Stimulated activated naive B cell treated with anti-CD40 and anti-IgM and Interleukin-4, amounts not matched to agents 10 μg/mL and 1 μg/mL and 100 μg/mL, for 72 hours (primary cell): Measurements from ENCODE around the gene GALNT18.

Source experiments
- ATAC-seq, 2 donors: fragments of 150-1000 bp; cut with Tn5 transposase; replicated peaks; 2 replicates each; pipeline ENCODE4 v1.10.0; 2021; ENCODE audit warnings: moderate library complexity in 1 of 2
- DNase-seq: peaks from one replicate; pipeline ENCODE4 v3.0.0; 2021
- H3K27ac Mint-ChIP-seq: one replicate; pipeline ENCODE4 v1.8.0; 2022; ENCODE audit warnings: mild to moderate bottlenecking, mixed read lengths
- H3K27me3 Mint-ChIP-seq, 2 donors: one replicate each; pipeline ENCODE4 v1.8.0; 2022; ENCODE audit warnings: mixed read lengths in 2 of 2
- H3K36me3 Mint-ChIP-seq, 2 donors: one replicate each; pipeline ENCODE4 v1.8.0; 2022; ENCODE audit warnings: mixed read lengths in 2 of 2, mild to moderate bottlenecking in 1 of 2
- H3K4me1 Mint-ChIP-seq, 2 donors: one replicate each; pipeline ENCODE4 v1.8.0; 2022; ENCODE audit warnings: mixed read lengths in 2 of 2, mild to moderate bottlenecking in 1 of 2
- H3K4me3 Mint-ChIP-seq, 2 donors: one replicate each; pipeline ENCODE4 v1.8.0; 2022; ENCODE audit warnings: mild to moderate bottlenecking in 2 of 2, mixed read lengths in 2 of 2, moderate library complexity in 1 of 2
- H3K9me3 Mint-ChIP-seq, 2 donors: one replicate each; pipeline ENCODE4 v1.8.0; 2022; ENCODE audit warnings: mixed read lengths in 2 of 2, mild to moderate bottlenecking in 1 of 2

The GALNT18 gene

DNA sequence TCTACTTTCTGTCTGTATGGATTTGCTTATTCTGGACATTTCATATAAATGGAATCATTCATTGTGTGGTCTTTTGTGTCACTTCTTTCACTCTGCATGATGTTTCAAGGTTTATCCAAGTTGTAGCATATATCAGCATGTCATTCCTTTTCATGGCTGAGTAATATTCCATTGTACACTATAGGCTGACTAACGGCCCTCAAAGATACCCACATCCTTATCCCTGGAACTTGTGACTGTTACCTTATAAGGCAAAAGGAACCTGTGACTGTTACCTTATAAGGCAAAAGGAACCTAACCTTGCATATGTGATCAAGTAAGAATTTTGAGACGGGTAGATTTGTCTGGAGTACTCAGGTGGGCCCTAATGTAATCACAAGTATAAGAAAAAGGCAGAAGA is 380.5 kb downstream of the GALNT18 start:
- peaks cover 0 to 8% of the 10 kb centered on the region in 2 donors for H3K27me3 Mint-ChIP-seq
- no peak overlapping the region for H3K4me3 Mint-ChIP-seq
- peaks cover 5 to 6% of the 10 kb centered on the region in 2 donors for H3K9me3 Mint-ChIP-seq
- no peak for ATAC-seq
- DNase-seq, result no peak
- H3K36me3 Mint-ChIP-seq, result peaks cover 0 to 1% of the 10 kb centered on the region in 2 donors
- peaks cover 4 to 17% of the 10 kb centered on the region in 2 donors for H3K4me1 Mint-ChIP-seq
- no peak overlapping the region for H3K27ac Mint-ChIP-seq

GRCh38 chr11:11239959-11240358 is 381.8 kb downstream of the GALNT18 start:
- Mint-ChIP-seq H3K4me1 (peaks cover 3 to 16% of the 10 kb centered on the region in 2 donors), H3K36me3 (no peaks in the 10 kb centered on the region), H3K9me3 (peaks cover 4% of the 10 kb centered on the region in 2 donors), H3K4me3 (no peak overlapping the region), H3K27ac (no peak overlapping the region), H3K27me3 (peaks cover 0 to 8% of the 10 kb centered on the region in 2 donors)
- DNase-seq, result no peak
- no peak for ATAC-seq

- no peak for DNase-seq
- ATAC-seq, result no peak
- H3K27me3 Mint-ChIP-seq, result peaks cover 9 to 12% of the 10 kb centered on the region in 2 donors
- H3K36me3 Mint-ChIP-seq, result no peaks in the 10 kb centered on the region
- H3K4me3 Mint-ChIP-seq, result no peak overlapping the region
- no peaks in the 10 kb centered on the region for H3K4me1 Mint-ChIP-seq
- peaks cover 4% of the 10 kb centered on the region in 2 donors for H3K9me3 Mint-ChIP-seq
- no peak overlapping the region for H3K27ac Mint-ChIP-seq
These were observed 384.6 kb downstream of the GALNT18 start for GRCh38 chr11:11237070-11237832.

DNA sequence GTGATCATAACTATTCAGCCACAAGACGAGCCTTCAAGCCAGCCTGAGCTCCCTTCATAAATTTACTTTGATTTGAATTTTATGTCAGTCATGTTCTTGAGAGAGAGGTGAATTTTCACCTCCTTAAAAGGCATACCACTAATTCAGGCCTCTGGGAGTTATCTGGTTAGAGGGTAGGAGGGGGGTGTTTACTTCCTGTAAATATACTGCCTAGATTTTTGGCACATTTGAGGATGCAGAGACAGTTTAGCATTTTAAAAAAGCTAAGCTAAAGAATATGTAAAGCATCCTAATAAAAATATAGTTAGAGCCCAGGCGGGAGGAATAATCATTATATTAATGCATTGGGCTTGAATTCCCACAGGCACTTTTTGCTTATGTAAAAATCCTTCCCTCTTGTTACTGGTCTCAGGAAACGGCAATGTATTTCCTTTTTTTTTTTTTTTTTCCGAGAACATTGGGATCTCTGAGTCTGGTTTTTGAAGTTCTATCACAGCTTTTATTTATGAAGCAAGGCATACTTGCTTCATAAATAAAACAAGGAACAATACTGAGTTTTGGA is 385.2 kb downstream of the GALNT18 start:
- peaks cover 4% of the 10 kb centered on the region in 2 donors for H3K9me3 Mint-ChIP-seq
- no peak overlapping the region for H3K27ac Mint-ChIP-seq
- H3K36me3 Mint-ChIP-seq, result no peaks in the 10 kb centered on the region
- peaks cover 9% of the 10 kb centered on the region in 2 donors for H3K27me3 Mint-ChIP-seq
- H3K4me3 Mint-ChIP-seq, result no peak overlapping the region
- no peaks in the 10 kb centered on the region for H3K4me1 Mint-ChIP-seq
- DNase-seq, result no peak
- ATAC-seq, result no peak

- no peak overlapping the region for H3K4me3 Mint-ChIP-seq
- ATAC-seq (no peak), DNase-seq (no peak)
- no peaks in the 10 kb centered on the region for H3K9me3 Mint-ChIP-seq
- H3K4me1 Mint-ChIP-seq, result no peaks in the 10 kb centered on the region
- no peaks in the 10 kb centered on the region for H3K36me3 Mint-ChIP-seq
- peaks cover 19 to 31% of the 10 kb centered on the region in 2 donors for H3K27me3 Mint-ChIP-seq
- H3K27ac Mint-ChIP-seq, result no peak overlapping the region
These were observed 390.0 kb downstream of the GALNT18 start for GRCh38 chr11:11231763-11232162.

DNA sequence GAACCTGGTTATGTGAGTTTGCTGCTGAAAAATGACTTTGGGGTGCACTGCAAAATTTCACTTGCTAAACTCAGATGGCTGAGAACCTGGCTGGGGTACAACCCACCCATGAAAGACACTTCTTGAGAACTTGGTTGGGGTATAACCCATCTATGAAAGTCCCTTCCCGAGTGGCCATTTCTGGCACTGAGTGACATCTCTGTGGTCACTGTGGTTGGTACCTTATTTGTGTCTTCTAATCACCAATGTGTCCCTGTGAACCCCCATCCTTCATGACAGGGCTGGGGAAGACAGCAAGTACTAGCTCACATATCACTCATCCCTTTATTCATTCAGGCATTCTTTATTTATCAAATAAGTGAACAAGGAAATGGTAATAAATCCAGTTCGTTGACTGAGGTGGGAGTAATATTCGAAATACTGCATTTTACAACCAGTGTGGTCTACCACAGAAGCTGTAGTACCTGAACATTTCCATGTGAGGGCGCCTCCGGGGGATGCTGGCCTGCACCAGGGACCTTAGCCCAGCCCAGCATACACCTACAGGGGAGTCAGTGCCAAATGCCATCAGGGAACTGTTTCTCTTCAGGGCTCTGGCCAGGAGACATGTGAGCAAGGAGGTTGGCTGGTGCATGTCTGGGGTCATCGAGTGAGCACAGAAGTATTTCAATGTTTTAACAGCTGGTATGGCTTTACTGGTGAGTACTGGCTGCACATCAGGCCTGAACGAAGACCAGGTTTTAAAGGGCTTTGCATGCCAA is 390.8 kb downstream of the GALNT18 start:
- DNase-seq (no peak), ATAC-seq (peak; percentile 75 to 79)
- Mint-ChIP-seq H3K27me3 (peaks cover 19 to 31% of the 10 kb centered on the region in 2 donors), H3K36me3 (no peaks in the 10 kb centered on the region), H3K27ac (no peak overlapping the region), H3K9me3 (no peaks in the 10 kb centered on the region), H3K4me3 (no peak overlapping the region), H3K4me1 (no peaks in the 10 kb centered on the region)

- no peak for DNase-seq
These were observed 391.7 kb downstream of the GALNT18 start for GRCh38 chr11:11230087-11230486.

DNA sequence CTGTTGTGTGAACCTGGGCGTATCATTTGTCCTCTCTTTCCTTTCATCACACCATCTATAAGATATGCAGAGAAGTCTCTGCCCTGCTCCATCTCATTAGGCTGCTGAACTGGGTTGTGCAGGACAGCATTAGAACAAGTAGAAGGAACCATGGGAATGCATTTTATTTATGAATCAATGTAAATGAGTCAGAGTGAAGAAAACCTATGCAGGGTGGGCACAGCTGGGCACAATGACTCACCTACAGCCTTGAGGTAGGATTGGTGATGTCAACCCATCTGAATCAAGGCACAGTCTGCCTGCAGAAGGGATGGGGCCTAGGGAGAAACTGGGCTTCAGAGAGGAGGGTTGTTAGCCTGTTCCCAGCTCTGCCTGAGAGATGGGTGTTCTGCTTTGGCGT is 392.2 kb downstream of the GALNT18 start:
- Mint-ChIP-seq H3K27ac (no peak overlapping the region), H3K36me3 (no peaks in the 10 kb centered on the region), H3K4me1 (no peaks in the 10 kb centered on the region), H3K27me3 (peaks cover 17 to 31% of the 10 kb centered on the region in 2 donors), H3K9me3 (no peaks in the 10 kb centered on the region), H3K4me3 (no peak overlapping the region)
- ATAC-seq (no peak), DNase-seq (no peak)

More at GRCh38 chr11:11230087-11230486, 391.7 kb downstream of the GALNT18 start:
- no peaks in the 10 kb centered on the region for H3K36me3 Mint-ChIP-seq
- H3K4me1 Mint-ChIP-seq, result no peaks in the 10 kb centered on the region
- H3K27me3 Mint-ChIP-seq, result peaks cover 19 to 31% of the 10 kb centered on the region in 2 donors
- no peak overlapping the region for H3K4me3 Mint-ChIP-seq
- H3K9me3 Mint-ChIP-seq, result no peaks in the 10 kb centered on the region
- no peak overlapping the region for H3K27ac Mint-ChIP-seq
- ATAC-seq, result no peak

- peaks cover 15 to 27% of the 10 kb centered on the region in 2 donors for H3K27me3 Mint-ChIP-seq
- no peaks in the 10 kb centered on the region for H3K4me1 Mint-ChIP-seq
- H3K4me3 Mint-ChIP-seq, result no peak overlapping the region
- DNase-seq (no peak), ATAC-seq (no peak)
- no peaks in the 10 kb centered on the region for H3K36me3 Mint-ChIP-seq
- no peak overlapping the region for H3K27ac Mint-ChIP-seq
- H3K9me3 Mint-ChIP-seq, result no peaks in the 10 kb centered on the region
These were observed 394.3 kb downstream of the GALNT18 start for GRCh38 chr11:11227296-11228085.
